ENCODE results near the gene SPATS2.
A peak's percentile ranks its signal among the peaks of the same experiment; 100 is the strongest.
"Not testable (repeated sequence)": the region's sequence is repeated elsewhere in the genome, so short reads cannot be mapped to it uniquely, and the experiment has no call there.

Gene SPATS2

GRCh38 chr12:49525942-49526341 is 158.7 kb downstream of the SPATS2 start:
- DNase-seq: no peak

- no peak for DNase-seq
These were observed 160.3 kb downstream of the SPATS2 start for GRCh38 chr12:49527361-49528130.

- no peak for DNase-seq
These were observed 162.2 kb downstream of the SPATS2 start for GRCh38 chr12:49529414-49529813.

- no peak for DNase-seq
These were observed 164.5 kb downstream of the SPATS2 start for GRCh38 chr12:49531745-49532144.

GRCh38 chr12:49533331-49533730 is 166.1 kb downstream of the SPATS2 start:
- DNase-seq: no peak

GRCh38 chr12:49534122-49534521 is 166.9 kb downstream of the SPATS2 start:
- DNase-seq: not testable (repeated sequence)

GRCh38 chr12:49534731-49535278 is 167.5 kb downstream of the SPATS2 start:
- peak; percentile 2 for DNase-seq

- DNase-seq: no peak
These were observed 168.8 kb downstream of the SPATS2 start for GRCh38 chr12:49535921-49536525.

- no peak for DNase-seq
These were observed 169.3 kb downstream of the SPATS2 start for GRCh38 chr12:49536526-49537071.

GRCh38 chr12:49537231-49537751 is 170.0 kb downstream of the SPATS2 start:
- peak; percentile 6 for DNase-seq

GRCh38 chr12:49537752-49538509 is 170.7 kb downstream of the SPATS2 start:
- no peak for DNase-seq

- DNase-seq: peak; percentile 40
These were observed 171.5 kb downstream of the SPATS2 start, which contains the start of gene KCNH3 for GRCh38 chr12:49538510-49539403. KCNH3 (plus strand) TSS chr12:49539030; CDS start chr12:49539417, 387 bp downstream.

- DNase-seq: no peak
These were observed 172.4 kb downstream of the SPATS2 start for GRCh38 chr12:49539406-49540228.

- DNase-seq: no peak
These were observed 173.2 kb downstream of the SPATS2 start for GRCh38 chr12:49540229-49541139.

- no peak for DNase-seq
These were observed 174.0 kb downstream of the SPATS2 start for GRCh38 chr12:49541140-49541861.

GRCh38 chr12:49541911-49542505 is 174.7 kb downstream of the SPATS2 start:
- no peak for DNase-seq

- DNase-seq: no peak
These were observed 175.4 kb downstream of the SPATS2 start for GRCh38 chr12:49542592-49543160.
